DMS 273 (cell line): ENCODE results near the gene ZSCAN2.

ENCODE experiments used
- DNase-seq: peaks from one replicate; lab custom pipeline; 2025; ENCODE audit not compliant: unreplicated experiment; lab: John Stamatoyannopoulos, UW

The ZSCAN2 gene

DNA sequence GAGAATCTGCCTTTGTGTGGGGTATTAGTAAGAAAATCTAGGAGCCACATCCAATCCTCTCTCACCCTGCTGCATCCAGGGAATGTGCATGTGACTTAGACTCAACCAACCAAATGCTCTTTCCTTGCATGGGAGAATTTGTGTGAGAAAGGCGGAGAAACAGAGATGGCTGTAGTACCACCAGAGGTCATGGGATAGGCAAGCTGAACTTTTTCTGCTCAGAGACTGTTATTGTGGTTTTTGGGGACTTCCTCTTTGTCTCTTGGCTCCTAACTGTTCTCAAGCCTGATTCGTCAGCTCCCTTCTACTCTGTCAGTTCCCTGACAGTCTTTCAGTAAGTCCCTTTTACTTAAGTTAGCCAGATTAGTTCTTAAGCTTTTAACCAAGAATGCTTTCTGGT, 2.6 kb upstream of the ZSCAN2 start:
- peak; percentile 3 for DNase-seq

DNA sequence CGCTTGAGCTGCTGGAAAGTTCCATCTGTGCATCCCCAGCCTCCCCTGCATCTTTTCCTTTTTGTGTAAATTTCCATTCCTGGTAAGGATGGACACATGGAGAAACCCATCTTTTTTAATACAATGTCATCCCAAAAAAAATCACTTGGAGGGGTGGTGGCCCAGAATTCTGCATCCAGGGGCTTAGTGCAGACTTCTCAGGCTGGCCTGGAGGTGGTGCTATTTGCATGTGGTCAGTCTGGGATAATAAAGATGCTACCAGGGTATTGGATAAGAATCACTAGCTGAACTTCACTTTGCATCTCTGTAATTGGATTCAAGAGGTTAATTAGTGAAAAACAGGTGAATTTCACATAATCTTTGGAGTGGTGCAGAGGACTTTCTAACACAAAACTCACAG, 1.8 kb upstream of the ZSCAN2 start:
- peak; percentile 55 for DNase-seq

DNA sequence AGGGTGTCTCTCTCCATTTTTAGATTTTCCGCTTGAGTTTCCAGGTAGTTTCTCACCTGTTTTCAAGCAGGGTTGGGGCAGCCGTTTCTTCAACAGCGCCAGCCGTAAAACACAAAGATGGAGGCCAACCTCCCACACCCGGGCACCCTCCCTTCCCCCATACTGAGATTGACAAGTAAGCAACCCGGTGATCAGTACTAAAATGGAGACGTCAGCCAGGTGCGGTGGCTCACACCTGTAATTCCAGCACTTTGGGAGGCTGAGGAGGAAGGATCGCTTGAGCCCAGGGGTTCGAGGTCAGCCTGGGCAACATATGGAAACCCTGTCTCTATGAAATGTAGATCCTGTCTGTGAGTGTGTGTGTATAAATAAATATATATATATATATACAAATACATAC, 903 bp upstream of the ZSCAN2 start:
- DNase-seq, result no peak

DNA sequence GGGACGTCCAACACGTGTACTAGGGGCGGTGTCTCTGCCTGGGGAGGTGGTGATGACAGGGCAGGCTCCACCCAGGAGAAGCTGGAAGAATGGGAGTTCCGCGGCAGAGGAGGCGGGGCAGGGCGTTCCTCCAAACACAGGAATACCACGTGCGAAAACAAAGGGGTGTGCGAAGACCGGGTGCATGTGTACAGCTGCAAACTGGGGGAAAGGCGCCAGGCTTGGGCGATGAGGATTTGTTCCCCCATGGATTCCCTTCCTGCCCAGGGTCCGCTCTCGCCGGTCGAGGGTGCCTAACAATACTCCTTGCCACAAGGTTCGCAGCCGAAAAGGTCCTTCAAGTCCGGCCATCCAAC, 500 bp upstream of the ZSCAN2 start:
- DNase-seq, result peak; percentile 85

DNA sequence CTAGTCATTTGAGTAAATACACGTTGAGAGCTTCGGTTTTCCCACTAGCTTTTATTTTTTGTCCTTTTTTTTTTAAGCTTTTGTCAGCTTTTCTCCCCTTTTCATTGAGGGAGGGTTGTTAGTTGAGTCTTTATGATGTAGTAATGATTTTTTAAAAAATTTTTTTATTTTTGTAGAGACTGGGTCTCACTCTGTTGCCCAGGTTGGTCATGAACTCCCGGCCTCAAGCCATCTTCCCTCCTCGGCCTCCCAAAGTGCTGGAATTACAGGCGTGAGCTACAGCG, 688 bp downstream of the ZSCAN2 start:
- DNase-seq, result no peak

DNA sequence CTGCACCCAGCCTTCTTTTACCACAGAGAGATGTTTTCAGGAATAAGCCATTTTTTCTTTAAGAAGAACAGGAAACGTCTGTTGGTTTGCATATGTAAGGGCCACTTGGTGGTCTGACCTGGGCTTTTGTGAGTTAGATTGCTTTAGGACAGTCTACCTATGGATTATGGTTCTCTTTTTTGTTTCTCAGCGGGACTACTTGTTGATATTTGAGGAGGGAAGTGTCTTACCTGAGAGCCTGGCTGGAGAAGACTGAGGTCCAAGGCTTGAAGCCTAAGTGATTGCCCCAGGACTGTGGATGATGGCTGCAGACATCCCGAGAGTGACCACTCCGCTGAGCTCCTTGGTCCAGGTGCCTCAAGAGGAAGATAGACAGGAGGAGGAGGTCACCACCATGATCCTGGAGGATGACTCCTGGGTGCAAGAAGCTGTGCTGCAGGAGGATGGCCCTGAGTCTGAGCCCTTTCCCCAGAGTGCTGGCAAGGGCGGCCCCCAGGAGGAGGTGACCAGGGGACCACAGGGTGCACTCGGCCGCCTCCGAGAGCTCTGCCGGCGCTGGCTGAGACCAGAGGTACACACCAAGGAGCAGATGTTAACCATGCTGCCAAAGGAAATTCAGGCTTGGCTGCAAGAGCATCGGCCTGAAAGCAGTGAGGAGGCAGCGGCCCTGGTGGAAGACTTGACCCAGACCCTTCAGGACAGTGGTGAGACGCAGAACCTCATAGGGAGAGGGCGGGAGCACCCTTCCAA, 3.0 kb downstream of the ZSCAN2 start:
- DNase-seq, result no peak

DNA sequence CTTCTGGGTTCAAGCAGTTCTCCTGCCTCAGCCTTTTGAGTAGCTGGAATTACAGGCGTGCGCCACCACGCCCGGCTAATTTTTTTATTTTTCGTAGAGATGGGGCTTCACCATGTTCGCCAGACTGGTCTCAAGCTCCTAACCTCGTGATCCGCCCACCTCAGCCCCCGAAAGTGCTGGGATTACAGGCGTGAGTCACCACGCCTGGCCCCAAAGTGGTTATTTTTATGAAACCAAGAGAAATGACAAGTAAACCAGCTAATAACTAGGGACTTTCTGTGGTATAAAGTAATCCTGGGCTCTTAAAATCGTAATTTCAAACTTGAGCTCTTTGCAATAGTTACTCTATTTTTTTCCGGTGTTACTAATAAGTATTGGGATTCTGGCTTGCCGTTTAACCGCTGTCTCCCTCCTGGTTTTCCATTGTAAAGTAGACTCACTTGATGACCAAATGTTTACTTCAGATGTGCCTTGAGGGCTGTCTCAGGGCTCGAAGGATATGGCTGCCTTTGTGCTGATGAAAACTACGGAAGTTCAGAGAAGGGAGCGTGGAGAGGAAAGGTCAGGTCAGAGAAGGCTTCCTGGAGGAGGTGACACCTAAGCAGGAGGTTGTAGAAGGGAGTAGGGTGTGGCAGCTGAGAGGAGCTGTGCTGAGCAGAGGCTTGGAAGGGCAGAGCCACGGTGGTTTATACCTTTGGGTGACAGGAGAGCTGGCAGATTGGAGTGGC, 4.2 kb downstream of the ZSCAN2 start:
- DNase-seq, result no peak

DNA sequence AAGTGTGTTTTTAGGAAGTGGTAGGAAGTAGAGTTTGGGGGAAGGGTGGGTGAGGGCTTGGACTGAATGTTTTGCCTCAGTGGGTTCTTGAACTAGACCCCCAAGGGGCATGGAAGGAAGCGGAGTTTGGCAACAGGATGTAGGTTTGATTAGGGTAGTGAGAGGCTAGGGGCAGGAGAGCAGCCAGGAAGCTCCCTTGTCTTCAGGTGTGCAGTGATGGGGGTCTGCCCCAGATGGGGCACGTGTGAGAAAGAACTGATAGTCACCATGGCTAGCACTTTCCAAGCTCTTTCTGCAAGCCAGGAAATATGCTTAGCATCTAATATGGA, 4.7 kb downstream of the ZSCAN2 start:
- no peak for DNase-seq

DNA sequence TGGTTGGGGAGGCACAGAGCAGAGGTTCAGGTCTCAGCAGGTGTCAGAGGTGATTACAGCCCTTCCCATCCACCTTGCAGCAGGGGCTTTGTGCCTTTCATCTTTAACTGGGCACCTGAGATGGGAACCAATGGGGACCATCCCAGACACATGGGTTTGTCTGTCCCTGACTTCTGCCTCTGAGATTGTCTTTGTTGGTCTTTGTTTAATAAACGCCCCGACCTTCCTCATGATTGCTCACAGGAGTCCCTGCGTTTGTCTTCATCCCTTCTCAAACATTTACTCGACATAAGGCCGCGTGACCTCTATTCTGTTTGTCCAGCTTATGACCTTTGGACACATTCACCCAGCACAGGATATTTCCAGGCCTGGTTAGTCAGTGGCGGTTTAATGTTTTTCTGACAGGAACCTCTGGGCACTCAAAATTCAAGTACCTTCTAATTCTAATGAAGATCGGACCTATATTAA, 5.9 kb downstream of the ZSCAN2 start:
- DNase-seq, result no peak

DNA sequence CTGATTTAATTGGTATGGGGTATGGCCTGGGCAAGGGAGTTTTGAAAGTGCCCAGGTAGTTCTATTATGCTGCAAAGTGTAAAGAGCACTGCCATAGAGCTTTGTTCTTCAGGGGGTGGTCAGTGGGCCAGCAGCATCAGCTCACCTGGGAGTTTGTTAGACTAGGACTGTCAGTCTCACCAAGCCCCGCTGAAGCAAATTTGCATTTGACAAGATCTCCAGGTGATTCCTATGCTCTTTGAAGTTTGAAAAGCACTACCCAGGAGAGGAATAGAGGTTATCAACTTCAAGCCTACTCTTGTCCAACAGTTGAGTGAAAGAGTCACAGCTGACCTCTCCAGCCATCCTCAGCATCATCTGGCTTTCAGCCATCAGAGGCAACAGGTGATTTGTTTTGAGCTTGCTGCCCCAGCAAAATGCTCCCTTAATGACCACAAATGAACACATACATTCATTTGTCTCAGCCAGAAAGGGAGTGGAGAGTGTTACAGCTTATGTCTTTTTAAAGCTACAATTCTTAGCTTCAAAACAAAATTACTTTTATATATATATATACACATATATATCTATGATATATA, 8.0 kb downstream of the ZSCAN2 start:
- DNase-seq, result no peak

DNA sequence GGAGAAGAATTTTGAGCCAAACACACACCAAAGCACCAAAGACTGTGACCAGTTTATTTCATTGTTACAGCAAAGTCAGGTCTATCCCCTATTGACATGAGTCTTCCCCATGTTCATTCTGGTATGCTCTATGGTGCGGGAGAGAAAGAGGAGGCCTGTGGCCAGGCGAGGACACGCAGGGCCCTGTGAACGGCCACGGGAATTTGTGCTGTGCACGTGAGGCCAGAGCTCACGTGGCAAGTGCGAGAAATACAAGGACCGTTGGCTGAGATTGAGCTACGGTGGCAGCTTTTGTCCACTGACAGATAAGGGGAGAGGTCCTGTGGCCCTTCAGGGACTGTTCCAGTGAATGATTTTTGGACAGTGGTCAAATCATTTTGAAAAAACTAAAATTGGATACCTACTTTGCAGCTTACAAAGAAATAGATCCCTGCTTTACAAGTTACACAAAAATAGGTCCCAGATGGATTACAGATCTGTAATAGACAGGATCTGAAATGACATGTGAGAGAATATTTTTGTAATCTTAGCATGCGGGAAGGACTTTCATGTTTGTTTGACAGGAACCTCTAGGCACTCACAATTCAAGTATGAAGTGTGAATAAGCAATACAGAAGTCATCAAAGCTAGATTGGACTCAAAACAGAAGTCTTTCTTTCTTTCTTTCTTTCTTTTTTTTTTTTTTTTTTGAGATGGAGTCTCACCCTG, 9.2 kb downstream of the ZSCAN2 start:
- no peak for DNase-seq

DNA sequence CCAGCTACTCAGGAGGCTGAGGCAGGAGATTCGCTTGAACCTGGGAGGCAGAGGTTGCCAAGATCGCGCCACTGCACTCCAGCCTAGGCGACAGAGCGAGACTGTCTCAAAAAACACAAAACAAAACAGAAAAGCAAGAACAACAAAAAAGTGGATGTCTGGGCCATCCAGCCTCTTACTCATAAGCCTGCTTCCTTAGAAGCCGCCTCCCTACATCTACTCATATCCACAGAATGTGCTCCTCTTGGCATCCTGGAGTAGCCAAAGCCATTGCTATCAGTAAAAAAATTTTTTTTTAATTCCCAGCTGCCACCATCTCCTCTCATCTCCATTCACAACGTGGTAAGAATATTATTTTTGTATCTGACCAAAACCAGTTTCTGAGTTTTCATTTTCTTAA, 10.8 kb downstream of the ZSCAN2 start:
- DNase-seq, result no peak

DNA sequence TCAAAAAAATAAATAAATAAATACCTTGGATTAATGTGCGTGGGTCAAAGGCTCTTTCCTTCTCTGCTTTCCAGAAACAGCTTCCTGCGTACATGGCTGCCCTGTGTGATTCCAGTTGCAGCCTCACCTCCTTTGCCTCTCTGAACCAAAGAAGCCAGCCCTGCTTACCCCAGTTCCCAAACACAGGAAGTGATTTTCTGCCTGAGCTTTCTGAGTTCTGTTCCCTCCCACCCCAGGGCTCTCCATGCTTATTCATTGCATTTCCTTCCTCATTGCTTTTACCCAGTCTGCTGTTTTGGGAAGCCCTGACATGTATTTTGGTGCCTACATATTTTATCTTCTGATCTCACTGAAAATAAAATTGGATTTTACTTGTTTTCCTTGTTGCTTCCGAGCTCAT, 15.4 kb downstream of the ZSCAN2 start:
- DNase-seq, result no peak

DNA sequence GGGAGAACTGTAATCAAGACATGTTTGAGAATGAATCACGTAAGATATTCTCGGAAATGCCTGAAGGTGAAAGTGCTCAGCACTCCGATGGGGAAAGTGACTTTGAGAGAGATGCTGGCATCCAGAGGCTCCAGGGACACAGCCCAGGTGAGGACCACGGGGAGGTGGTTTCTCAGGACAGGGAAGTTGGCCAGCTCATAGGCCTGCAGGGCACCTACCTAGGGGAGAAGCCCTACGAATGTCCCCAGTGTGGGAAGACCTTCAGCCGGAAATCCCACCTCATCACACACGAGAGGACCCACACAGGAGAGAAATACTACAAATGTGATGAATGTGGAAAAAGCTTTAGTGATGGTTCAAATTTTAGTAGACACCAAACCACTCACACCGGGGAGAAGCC, 19.8 kb downstream of the ZSCAN2 start:
- no peak for DNase-seq

DNA sequence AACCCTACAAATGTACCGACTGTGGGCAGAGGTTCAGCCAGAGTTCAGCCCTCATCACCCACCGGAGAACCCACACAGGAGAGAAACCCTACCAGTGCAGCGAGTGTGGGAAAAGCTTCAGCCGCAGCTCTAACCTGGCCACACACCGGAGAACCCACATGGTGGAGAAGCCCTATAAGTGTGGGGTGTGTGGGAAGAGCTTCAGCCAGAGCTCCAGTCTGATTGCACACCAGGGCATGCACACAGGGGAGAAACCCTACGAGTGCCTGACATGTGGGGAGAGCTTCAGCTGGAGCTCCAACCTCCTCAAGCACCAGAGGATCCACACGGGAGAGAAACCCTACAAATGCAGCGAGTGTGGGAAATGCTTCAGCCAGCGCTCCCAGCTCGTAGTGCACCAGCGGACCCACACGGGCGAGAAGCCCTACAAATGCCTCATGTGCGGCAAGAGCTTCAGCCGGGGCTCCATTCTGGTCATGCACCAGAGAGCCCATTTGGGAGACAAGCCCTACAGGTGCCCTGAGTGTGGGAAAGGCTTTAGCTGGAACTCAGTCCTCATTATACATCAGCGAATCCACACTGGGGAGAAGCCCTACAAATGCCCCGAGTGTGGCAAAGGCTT, 20.7 kb downstream of the ZSCAN2 start:
- DNase-seq, result no peak

DNA sequence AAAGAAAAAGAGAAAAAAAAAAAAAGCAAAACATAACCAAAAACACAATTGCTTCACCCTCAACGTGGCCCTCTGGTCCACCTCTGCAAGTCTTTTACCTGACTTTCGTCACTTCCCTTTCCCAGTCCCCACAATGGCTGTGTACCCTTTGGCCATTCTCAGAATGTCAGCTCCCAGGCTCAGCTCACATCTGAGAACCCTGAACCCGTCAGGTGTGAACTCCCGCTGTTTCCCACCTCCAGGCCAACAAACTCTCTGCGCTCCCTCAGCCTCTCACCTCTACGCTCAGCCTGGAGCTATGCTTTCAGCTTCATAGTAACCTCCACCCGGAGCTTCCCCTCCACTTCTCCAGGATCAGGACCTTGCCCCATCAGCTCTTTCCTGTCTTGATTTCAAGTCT, 23.6 kb downstream of the ZSCAN2 start:
- no peak for DNase-seq

DNA sequence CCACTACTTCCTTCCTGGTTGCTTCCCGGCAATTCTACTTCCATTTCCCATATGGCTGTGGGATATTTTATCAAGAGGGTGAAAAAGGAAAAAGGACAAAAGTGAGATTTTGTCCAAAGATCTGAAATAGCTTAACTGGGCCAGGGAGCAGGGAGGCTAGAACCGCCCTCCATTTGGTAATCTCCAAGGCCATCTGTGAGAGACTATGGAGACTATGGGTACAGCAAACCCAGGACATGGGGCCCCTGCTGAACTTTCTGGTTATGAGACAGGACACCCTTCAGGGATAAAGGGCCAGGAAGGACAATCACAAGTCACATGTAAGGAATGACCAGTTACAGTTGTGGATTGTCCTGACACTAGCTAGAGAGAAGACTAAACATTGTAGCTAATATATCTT, 24.3 kb downstream of the ZSCAN2 start:
- no peak for DNase-seq

DNA sequence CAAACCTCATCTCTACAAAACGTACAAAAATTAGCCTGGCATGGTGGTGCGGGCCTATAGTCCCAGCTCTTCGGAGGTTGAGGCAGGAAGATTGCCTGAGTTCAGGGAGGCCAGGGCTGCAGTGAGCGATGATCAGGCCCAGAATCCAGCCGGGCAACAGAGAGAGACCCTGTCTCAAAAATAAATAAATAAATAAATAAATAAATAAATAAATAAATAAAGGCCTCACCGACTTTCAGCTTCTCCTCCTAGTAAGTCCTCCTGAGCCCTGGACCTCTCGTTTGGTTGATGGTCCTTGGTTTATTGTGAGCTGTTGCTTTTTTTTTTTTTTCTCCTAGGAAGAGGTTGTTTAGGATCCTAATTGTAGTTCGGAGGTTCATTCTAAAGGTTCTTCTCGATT, 28.2 kb downstream of the ZSCAN2 start:
- no peak for DNase-seq

DNA sequence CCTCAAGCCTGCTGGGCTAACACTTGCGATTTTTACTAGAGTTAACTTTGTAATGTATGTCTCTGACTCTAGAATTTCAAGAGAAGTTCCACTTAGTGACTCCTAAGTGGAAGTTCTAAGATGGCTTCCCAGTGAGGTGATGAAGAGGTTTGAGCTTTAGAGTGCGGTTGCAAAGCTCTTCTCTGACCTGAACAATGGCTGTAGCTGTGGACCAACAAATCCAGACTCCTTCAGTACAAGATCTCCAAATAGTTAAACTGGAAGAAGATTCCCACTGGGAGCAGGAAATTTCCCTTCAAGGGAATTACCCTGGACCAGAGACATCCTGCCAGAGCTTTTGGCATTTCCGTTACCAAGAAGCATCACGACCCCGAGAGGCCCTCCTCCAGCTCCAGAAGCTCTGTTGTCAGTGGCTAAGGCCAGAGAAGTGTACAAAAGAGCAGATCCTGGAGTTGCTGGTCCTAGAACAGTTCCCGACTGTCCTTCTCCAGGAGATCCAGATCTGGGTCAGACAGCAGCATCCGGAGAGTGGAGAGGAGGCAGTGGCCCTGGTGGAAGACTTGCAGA, 31.0 kb downstream of the ZSCAN2 start:
- peak; percentile 49 for DNase-seq

DNA sequence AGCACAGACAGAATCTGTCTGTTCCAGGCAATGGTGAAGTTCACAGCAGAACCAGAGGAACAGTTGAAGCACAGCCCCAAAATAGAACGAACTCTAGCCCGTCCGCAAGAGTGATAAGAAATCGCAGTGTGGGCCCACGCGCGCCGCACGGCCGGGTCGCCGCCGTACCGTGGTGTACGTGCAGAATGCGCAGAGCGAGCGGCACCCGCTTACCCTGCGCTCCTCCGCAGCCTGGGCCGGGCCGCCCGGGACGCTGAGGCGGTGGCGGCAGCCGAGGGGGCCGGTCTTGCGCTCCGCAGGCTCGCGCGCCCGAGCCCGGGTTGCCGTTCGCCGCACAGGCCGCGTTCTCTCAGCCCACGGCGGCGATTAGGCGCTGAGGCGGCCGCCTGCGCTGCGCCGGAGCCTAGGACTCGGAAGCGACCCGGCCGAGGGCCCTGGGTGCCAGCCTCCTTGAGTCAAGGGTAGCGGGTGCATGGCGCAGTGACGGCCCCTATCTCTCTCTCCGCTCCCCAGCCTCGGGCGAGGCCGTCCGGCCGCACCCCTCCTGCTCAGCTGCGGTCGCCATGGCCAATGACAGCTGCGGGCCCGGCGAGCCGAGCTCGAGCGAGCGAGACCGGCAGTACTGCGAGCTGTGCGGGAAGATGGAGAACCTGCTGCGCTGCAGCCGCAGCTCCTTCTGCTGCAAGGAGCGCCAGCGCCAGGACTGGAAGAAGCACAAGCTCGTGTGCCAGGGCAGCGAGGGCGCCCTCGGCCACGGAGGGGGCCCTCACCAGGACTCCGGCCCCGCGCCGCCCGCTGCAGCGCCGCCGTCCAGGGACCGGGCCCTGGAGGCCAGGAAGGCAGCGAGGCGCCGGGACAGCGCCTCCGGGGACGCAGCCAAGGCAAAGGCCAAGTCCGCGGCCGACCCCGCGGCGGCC, 32.8 kb downstream of the ZSCAN2 start:
- peak; percentile 83 for DNase-seq
